Caki2 (cell line): ENCODE results near the gene PTCH2. TPM values are rescaled to one million over a fixed set of nuclear protein-coding genes. Genes with fewer than 3 reads are reported as not detected.

Experiments used
- DNase-seq: peaks from one replicate; pipeline ENCODE4 v3.0.0-alpha.2; 2015; ENCODE audit warnings: low read depth
- in situ Hi-C: cut with HindIII; loops from 2 replicates; pipeline ENCODE4 v1.10.0; 2016; ENCODE audit warnings: low sequenced_read_pairs, low pct_unique_long_range_greater_than_20kb, mixed read lengths
- total RNA-seq: library from RNA; depleted of rRNA; stranded (reverse); fragments of >200 nt; shearing (Covaris generic); gene quantifications from 2 replicates; pipeline ENCODE4 v1.2.3, GENCODE V29; 2014; ENCODE audit warnings: low replicate concordance; rRNA removed

Gene PTCH2, protein sequence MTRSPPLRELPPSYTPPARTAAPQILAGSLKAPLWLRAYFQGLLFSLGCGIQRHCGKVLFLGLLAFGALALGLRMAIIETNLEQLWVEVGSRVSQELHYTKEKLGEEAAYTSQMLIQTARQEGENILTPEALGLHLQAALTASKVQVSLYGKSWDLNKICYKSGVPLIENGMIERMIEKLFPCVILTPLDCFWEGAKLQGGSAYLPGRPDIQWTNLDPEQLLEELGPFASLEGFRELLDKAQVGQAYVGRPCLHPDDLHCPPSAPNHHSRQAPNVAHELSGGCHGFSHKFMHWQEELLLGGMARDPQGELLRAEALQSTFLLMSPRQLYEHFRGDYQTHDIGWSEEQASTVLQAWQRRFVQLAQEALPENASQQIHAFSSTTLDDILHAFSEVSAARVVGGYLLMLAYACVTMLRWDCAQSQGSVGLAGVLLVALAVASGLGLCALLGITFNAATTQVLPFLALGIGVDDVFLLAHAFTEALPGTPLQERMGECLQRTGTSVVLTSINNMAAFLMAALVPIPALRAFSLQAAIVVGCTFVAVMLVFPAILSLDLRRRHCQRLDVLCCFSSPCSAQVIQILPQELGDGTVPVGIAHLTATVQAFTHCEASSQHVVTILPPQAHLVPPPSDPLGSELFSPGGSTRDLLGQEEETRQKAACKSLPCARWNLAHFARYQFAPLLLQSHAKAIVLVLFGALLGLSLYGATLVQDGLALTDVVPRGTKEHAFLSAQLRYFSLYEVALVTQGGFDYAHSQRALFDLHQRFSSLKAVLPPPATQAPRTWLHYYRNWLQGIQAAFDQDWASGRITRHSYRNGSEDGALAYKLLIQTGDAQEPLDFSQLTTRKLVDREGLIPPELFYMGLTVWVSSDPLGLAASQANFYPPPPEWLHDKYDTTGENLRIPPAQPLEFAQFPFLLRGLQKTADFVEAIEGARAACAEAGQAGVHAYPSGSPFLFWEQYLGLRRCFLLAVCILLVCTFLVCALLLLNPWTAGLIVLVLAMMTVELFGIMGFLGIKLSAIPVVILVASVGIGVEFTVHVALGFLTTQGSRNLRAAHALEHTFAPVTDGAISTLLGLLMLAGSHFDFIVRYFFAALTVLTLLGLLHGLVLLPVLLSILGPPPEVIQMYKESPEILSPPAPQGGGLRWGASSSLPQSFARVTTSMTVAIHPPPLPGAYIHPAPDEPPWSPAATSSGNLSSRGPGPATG
- total RNA-seq = not detected in 2 replicates

DNA sequence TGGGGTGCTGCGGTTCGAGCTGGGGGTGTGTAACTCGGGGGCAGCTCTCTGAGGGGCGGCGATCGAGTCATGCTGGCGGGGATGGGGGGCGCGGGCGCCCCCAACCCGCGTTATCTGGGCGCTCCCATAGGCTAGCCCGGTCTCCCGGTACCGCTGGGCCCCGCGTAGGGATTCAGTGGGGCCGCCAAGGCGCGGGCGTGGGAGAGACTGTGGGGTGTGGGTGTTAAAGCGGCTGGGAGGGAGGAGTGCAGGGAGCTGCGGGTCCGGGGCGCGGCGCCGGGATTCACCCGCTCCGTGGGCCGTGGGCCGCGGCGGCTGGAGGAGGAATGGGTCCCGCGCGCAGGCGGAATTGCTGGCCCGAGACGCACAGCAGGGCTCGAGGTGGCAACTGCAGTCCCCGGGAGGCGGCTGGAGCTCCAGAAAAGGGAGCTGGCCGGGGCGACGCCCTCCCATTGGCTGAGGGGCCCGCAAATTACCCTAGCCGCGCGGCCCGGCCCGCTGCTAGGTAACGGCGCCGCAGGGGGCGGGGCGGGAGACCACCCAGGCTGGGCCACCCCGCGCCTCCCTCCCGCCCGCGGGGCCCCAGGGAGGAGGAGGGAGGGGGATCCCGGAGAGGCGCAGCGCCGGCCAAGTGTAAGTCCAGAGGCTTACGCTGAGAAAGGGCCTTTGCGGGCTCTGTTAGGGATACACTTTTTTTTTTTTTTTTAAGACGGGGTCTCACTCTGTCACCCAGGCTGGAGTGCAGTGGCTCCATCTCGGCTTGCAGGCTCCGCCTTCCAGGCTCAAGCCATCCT, at the start of gene PTCH2:
TSS of gene PTCH2 (minus strand) at position 392 of the 794 bp plus-strand sequence. CDS start at position 71, 321 bp downstream.
- DNase-seq = peak; percentile 26
- in situ Hi-C loops = no loop called here

DNA sequence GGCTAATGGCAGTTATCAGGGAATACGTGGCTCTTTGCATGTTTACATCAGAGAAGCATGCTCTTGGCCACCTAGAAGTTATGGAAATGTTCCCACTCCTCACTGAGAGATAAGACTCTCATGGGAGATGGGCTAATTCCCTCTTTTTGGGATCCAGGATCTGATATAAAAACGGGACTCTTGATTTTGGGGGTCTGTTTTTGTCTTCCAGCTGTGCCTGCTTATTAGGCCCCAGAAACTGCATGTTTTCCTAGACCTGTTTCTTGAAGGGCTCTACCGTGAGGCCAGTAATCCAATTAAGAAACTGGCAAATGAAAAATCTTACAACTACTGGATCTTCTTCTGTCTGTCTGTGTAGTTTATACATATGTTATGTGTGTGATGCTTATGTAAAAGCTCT, 47.0 kb upstream of the PTCH2 start:
- no peak for DNase-seq
- in situ Hi-C loops = no loop called here

DNA sequence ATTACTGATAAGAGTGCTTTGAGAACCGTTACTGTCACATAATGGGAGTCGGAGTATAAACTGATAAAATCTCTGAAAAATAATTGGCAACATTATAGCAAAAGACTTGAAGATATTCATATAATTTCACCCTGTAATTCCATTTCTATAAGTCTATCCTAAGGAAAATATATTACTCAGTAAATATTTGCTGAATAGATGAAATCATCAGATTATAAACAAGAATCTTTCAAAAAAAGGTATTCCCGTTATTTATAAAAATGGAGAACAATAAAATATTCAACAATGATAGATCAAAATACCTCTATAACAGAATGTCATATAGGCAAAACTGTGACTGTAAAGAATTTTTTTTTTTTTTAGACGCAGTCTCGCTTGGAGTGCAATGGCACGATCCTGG, 42.4 kb upstream of the PTCH2 start:
- in situ Hi-C loops = no loop called here
- no peak for DNase-seq

DNA sequence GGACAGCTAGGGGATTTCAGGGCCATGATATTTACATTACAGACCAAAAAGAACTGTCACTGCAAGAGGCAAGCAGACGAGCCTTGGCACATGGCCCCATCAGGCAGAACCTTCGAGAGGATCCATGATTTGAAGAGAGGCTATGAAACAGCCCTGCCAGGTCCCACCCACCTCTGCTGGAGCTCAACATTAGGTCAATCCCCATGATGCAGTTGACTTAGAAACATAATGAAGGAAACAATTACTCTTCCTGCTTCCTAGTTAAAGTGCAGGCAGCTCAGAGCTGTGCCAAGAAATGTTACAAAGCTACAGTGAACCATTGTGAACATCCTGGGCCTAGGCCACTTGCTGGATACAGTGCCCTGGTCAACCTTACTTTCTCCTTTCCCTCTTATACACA, 41.7 kb upstream of the PTCH2 start:
- no peak for DNase-seq
- in situ Hi-C loops = no loop called here

GRCh38 chr1:44881011-44881632, 38.1 kb upstream of the PTCH2 start:
- DNase-seq = no peak
- in situ Hi-C loops = no loop called here

DNA sequence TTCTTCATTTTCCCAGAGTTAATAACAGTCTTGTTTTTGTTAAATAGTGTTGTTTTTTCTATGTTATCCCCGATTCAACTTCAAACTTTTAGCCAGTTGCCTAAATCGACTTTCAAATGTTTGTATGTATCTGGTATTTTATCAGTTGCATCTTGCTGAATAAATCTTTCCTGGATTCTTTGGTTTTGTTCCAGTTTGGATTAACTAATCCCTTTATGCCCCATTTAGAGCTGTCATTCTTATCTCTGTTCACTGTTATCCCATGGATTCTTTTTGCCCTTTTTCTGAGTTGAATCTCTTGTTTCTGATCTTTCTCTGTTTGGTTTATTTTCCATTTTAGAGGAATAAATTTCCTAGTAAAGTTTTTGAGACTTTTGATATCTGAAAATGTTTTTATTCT, 31.1 kb upstream of the PTCH2 start:
- DNase-seq = no peak
- in situ Hi-C loops = no loop called here

DNA sequence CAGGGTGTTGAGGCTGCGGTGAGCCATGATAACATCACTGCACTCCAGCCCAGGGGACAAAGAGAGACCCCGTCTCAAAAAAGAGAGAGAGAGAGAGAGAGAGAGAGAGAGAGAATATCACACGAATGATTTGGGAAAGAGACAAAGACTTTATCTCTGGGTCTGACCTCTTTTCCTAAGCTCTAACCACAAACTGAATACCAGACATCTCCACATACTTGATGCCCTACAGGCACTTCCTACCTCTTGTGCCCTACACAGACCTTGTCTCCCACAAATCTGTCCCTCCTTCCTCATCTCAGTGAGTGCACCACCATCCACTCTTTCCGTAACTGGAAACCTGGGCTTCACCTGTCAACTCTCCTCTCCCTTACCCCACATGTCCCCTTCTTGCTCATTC, 27.0 kb upstream of the PTCH2 start:
- DNase-seq = no peak
- in situ Hi-C loops = no loop called here

DNA sequence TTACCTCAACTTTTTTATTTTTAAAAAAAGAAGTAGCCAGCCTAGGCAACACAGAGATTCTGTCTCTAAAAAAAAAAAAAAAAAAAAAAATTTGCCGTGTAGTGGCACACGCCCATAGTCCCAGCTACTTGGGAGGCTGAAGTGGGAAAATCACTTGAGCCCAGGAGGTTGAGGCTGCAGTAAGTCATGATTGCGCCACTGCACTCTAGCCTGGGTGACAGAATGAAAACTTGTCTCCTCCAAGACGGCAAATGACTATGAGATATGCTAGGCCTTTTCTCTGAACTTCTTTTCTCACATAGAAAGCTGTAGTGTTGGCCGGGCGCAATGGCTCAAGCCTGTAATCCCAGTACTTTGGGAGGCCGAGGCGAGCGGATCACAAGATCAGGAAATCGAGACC, 24.7 kb upstream of the PTCH2 start:
- DNase-seq = no peak
- in situ Hi-C loops = no loop called here

DNA sequence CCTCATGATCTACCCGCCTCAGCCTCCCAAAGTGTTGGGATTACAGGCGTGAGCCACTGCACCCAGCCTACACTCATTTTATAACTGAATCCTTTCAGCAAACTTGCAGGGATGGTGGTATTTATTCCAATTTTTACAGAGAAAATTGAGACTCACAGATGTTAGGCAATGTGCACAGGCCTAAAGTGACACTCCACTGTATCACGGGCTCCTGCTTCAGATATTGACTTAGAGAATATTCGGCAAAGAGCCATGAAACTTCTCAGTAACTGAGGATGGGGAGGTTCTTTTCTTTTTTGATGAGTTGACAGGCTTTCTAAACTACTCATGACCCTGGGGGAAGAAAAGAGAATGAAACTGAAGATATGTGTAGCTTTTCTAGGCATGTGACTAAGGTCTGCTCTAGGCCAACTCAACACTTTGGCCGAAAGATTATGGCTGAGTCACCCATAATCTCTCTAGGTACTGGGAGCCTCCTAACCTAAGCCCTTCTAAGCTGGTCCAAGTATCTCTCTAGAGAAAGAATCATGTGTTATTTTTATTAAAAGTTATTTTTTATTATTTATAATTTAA, 19.9 kb upstream of the PTCH2 start:
- in situ Hi-C loops = no loop called here
- no peak for DNase-seq

- no peak for DNase-seq
- in situ Hi-C loops = no loop called here
Observed at GRCh38 chr1:44860891-44861425, 17.9 kb upstream of the PTCH2 start.

GRCh38 chr1:44860331-44860730, 17.3 kb upstream of the PTCH2 start:
- in situ Hi-C loops = no loop called here
- no peak for DNase-seq

DNA sequence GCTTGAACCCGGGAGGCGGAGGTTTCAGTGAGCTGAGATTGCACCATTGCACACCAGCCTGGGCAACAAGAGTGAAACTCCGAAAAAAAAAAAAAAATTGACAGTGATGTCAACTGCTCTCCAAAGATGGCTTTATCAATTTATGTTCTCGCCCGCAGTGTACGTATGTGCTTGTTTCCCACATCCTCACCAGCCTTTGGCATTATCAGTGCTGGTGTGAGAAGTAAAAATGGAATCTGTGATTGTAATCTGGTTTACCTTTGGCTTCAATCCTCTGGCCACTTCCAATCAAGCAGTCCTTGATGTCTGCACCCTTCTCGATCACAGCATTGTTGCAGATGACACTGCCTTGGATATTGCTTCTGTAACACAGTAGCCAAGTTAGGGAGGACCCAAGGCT, 14.4 kb upstream of the PTCH2 start:
- in situ Hi-C loops = no loop called here
- no peak for DNase-seq

DNA sequence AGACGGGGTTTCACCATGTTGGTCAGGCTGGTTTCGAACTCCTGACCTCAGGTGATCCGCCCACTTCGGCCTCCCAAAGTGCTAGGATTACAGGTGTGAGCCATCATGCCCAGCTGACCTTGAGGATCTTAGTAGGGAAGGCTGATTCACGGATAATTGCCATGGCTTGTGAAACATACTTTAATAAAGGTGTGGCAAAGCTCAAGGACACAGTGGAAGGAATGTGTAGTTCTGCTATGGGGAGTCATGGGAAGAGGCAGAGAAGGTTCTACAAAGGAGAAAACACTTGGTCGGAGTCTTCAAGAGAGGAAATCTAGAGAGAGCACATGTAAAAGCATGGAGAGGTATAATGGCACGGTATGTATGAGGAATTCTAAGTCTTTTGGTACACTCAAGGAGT, 12.7 kb upstream of the PTCH2 start:
- in situ Hi-C loops = no loop called here
- no peak for DNase-seq

DNA sequence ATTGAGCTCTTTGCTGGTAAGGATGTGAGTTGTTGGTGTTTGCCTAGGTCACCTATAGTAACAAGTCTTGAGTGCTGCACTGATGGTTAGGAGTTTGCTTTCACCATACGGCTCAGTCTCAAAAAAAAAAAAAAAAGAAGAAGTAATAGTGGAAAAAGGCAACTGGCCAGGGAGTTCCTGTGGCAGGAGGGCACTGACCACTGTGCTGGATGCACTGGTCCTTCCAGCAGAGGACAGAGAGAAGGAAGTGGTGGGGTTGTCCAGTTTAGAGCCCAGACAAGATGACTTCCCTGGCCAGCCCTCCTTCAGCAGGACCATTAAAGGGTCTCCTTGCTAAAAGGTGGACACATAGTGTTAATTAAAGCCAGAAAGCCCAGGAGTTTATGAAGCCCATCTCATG, 11.9 kb upstream of the PTCH2 start:
- in situ Hi-C loops = no loop called here
- DNase-seq = no peak

DNA sequence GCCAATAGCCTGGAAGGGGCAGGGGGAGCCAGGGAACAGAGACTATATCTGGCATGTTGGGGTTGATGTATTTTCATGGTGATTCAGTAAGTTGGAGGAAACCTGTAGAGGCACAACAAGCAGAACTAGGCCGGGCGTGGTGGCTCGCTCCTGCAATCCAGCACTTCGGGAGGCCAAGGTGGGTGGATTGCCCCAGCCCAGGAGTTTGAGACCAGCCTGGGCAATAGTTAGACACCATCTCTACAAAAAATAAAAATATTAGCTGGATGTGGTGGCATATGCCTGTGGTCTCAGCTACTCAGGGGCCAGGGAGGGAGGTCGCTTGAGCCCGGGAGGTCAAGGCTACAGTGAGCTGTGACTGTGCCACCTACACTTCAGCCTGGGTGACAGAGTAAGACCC, 10.1 kb upstream of the PTCH2 start:
- DNase-seq = no peak
- in situ Hi-C loops = no loop called here

DNA sequence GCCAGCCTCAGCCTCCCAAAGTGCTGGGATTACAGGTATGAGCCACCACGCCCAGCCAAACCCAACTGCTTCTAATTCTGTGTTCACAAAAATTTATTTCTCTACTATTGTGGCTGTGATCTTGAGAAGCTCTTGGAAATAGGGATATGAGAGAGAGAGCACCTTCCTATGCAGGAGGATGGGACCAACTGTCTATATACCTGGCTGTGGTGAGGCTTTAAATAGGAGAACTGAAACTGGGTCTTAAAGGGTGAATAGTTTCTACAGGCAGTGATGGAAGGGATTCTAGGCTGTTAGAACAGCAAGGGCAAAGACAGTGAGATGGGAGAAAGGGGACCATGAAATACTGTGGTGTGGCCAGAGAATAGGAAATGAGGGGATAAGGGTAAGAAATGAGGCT, 8.3 kb upstream of the PTCH2 start:
- in situ Hi-C loops = no loop called here
- DNase-seq = no peak

- in situ Hi-C loops = no loop called here
Observed at GRCh38 chr1:44849575-44850132, 6.6 kb upstream of the PTCH2 start.

More at GRCh38 chr1:44849575-44850132, 6.6 kb upstream of the PTCH2 start:
- no peak for DNase-seq
